Ectodermal cell (in vitro differentiated cells): ENCODE measurements around the gene SLC4A11.

Source experiments
- H3K27ac ChIP-seq: 2 replicates; pipeline ENCODE4 v1.7.0; 2013; ENCODE audit warnings: mild to moderate bottlenecking, low read depth, low read length; ENCODE audit not compliant: insufficient read depth, poor library complexity, severe bottlenecking
- H3K27me3 ChIP-seq: 2 replicates; pipeline ENCODE4 v1.7.0; 2013; ENCODE audit warnings: mild to moderate bottlenecking, low read length; ENCODE audit not compliant: insufficient read depth, control insufficient read depth, poor library complexity, severe bottlenecking
- H3K36me3 ChIP-seq: one replicate; pipeline ENCODE4 v1.7.0; 2013; ENCODE audit warnings: low read length; ENCODE audit not compliant: control insufficient read depth, insufficient read depth
- H3K4me1 ChIP-seq: one replicate; pipeline ENCODE4 v1.7.0; 2013; ENCODE audit warnings: low read length; ENCODE audit not compliant: control insufficient read depth, insufficient read depth
- H3K4me3 ChIP-seq: 2 replicates; pipeline ENCODE4 v1.7.0; 2013; ENCODE audit warnings: low read depth, low read length, control low read depth; ENCODE audit not compliant: insufficient read depth
- H3K9me3 ChIP-seq: 2 replicates; pipeline ENCODE4 v1.7.0; 2013; ENCODE audit warnings: mild to moderate bottlenecking, low read length, moderate library complexity; ENCODE audit not compliant: control insufficient read depth
- WGBS, 2 experiments: methylation state at CpG; one replicate each; pipeline ENCODE4 v1.1.7; 2013; ENCODE audit warnings: missing lambda C conversion rate in 2 of 2; 5-methylcytosine and 5-hydroxymethylcytosine counted together

Gene SLC4A11

GRCh38 chr20:3237958-3238615 lies 903 bp downstream of the SLC4A11 start:
- peaks cover 75% of the 10 kb centered on the region for H3K27me3 ChIP-seq
- no peak overlapping the region for H3K27ac ChIP-seq
- peak overlapping the region; percentile 56 for H3K4me3 ChIP-seq
- peaks cover 11% of the 10 kb centered on the region for H3K4me1 ChIP-seq
- H3K36me3 ChIP-seq: no peaks in the 10 kb centered on the region
- WGBS, 2 experiments: 2% methylated on average over 59 of the region's 59 CpGs
- H3K9me3 ChIP-seq: no peaks in the 10 kb centered on the region

DNA sequence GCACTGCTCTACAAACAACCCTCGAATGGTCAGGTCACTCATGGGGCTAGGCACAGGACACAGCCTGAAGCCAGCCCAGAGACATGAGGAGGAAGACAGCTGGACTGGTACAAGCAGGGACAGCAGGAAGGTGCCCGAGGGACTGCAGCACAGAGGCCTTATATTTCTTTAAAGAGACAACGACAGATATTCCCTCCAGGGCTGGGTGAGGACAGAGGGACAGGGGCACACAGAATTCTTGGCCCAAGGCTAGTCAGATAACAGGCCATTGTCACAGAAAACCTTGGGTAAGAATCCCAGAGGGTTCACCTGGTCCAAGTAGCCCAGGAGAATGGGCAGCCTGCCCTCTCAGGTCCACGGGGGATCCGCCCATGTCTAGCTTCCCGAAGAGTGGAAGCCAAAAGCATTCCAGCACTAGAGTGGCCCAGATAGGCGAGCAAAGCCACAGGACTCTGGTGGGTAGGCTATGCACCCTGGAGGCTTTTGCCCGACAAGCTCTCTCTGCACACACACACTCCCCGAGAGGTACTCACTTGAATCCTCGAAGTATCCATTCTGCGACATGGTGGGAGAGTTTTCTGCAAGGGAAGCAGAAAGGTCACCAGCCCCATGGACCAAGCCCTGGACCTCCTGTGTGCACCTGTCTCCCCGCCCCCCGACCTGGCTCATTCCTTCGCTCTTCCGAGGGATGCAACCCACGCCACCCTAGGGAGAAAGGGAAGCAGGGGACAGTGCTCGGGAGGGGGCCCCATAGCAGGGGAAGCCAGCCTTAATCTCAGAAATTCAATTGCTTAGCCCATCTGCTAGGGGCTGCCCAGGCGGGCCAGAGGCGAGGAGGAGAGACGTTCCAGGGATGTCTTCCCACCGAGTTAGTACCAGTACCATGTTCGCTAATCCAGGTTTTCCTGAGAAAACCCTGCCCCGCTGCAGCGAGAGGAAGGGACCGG lies 1.7 kb downstream of the SLC4A11 start:
- H3K27me3 ChIP-seq: peaks cover 71% of the 10 kb centered on the region

GRCh38 chr20:3235666-3236324 lies 3.2 kb downstream of the SLC4A11 start:
- no peaks in the 10 kb centered on the region for H3K9me3 ChIP-seq
- no peaks in the 10 kb centered on the region for H3K36me3 ChIP-seq
- WGBS, 2 experiments: 91% methylated on average over 4 of the region's 4 CpGs
- no peak overlapping the region for H3K27ac ChIP-seq
- no peak overlapping the region for H3K4me3 ChIP-seq
- H3K27me3 ChIP-seq: peaks cover 56% of the 10 kb centered on the region
- peaks cover 11% of the 10 kb centered on the region for H3K4me1 ChIP-seq

More for the DNA sequence above, 1.7 kb downstream of the SLC4A11 start:
- Histone ChIP-seq H3K9me3 (no peaks in the 10 kb centered on the region), H3K36me3 (no peaks in the 10 kb centered on the region), H3K27ac (no peak overlapping the region), H3K4me3 (peak overlapping the region; percentile 56), H3K4me1 (peaks cover 11% of the 10 kb centered on the region)
- 64 to 65% methylated on average over 25 of the region's 25 CpGs for WGBS, 2 experiments

DNA sequence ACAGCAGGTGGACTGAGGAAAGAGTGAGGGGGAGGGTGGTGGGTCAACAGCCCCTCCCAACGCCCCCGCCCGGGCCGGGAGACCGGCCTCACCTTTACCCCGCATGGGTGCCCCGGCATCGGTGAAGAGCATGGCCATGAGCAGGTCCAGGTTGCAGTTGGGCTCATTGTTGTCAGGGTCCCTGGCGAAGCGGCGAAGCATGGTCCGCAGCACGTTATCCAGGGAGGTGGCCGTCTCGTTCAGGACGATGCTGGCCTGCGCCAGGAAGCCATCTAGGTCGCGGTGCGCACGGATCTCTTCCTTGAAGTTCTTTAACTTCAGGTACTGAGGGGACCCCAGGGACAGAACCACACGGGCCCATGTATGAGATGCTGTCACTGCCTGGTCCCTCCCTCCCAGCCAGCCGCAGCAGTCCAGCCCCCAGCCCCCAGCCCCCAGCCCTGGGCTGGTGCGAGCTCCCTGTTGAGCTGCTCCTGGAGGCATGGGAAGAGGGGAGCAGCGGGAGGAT lies 4.9 kb downstream of the SLC4A11 start:
- WGBS, 2 experiments: 93% methylated on average over 25 of the region's 25 CpGs
- H3K27me3 ChIP-seq: peaks cover 38% of the 10 kb centered on the region
- H3K4me3 ChIP-seq: no peak overlapping the region
- no peak overlapping the region for H3K27ac ChIP-seq
- no peaks in the 10 kb centered on the region for H3K36me3 ChIP-seq
- no peaks in the 10 kb centered on the region for H3K9me3 ChIP-seq
- peaks cover 7% of the 10 kb centered on the region for H3K4me1 ChIP-seq

- Histone ChIP-seq H3K27ac (no peak overlapping the region), H3K36me3 (no peaks in the 10 kb centered on the region), H3K9me3 (no peaks in the 10 kb centered on the region), H3K4me1 (peaks cover 7% of the 10 kb centered on the region), H3K4me3 (no peak overlapping the region), H3K27me3 (peaks cover 32% of the 10 kb centered on the region)
- WGBS, 2 experiments: 92 to 93% methylated on average over 32 of the region's 32 CpGs
These were observed 5.6 kb downstream of the SLC4A11 start for GRCh38 chr20:3233131-3233990.

- Histone ChIP-seq H3K36me3 (no peaks in the 10 kb centered on the region), H3K4me1 (no peaks in the 10 kb centered on the region)
- WGBS, 2 experiments: 93% methylated on average over 15 of the region's 15 CpGs
These were observed 7.0 kb downstream of the SLC4A11 start for GRCh38 chr20:3231889-3232588.

GRCh38 chr20:3231116-3231515 lies 7.9 kb downstream of the SLC4A11 start:
- H3K9me3 ChIP-seq: no peaks in the 10 kb centered on the region
- WGBS, 2 experiments: 95% methylated on average over 21 of the region's 21 CpGs
- H3K4me3 ChIP-seq: no peak overlapping the region
- no peaks in the 10 kb centered on the region for H3K4me1 ChIP-seq
- H3K27ac ChIP-seq: no peak overlapping the region
- H3K36me3 ChIP-seq: no peaks in the 10 kb centered on the region
- peaks cover 9% of the 10 kb centered on the region for H3K27me3 ChIP-seq

More at GRCh38 chr20:3231889-3232588, 7.0 kb downstream of the SLC4A11 start:
- Histone ChIP-seq H3K27ac (no peak overlapping the region), H3K9me3 (no peaks in the 10 kb centered on the region), H3K27me3 (peaks cover 18% of the 10 kb centered on the region), H3K4me3 (no peak overlapping the region)

- Histone ChIP-seq H3K27me3 (no peaks in the 10 kb centered on the region), H3K9me3 (no peaks in the 10 kb centered on the region), H3K4me3 (no peak overlapping the region), H3K36me3 (no peaks in the 10 kb centered on the region), H3K27ac (no peak overlapping the region), H3K4me1 (no peaks in the 10 kb centered on the region)
- 94% methylated on average over 14 of the region's 14 CpGs for WGBS, 2 experiments
These were observed 9.2 kb downstream of the SLC4A11 start for GRCh38 chr20:3229798-3230197.

DNA sequence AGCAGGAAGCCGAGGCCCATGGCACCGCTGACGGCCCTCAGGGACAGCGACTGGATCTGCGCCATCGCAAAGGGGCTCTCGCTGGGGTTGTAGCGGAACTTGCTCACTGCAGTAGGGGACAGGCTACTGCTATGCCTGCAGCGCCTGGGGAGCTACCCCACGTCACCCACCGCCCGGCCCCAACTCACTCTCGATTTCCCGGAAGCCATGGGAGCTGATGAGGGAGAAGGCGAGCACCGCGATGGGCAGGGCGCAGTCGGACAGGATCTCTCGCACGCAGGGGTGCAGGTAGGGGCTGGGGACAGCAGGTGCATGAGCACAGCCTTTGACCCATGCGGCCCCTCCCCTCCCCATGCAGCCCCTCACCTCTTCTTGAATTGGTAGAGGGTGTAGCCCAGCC lies 9.8 kb downstream of the SLC4A11 start:
- 95 to 96% methylated on average over 22 of the region's 22 CpGs for WGBS, 2 experiments

More for the DNA sequence above, 9.8 kb downstream of the SLC4A11 start:
- no peaks in the 10 kb centered on the region for H3K9me3 ChIP-seq
- H3K27ac ChIP-seq: no peak overlapping the region
- H3K27me3 ChIP-seq: no peaks in the 10 kb centered on the region
- no peaks in the 10 kb centered on the region for H3K4me1 ChIP-seq
- no peak overlapping the region for H3K4me3 ChIP-seq
- no peaks in the 10 kb centered on the region for H3K36me3 ChIP-seq
